NCI-H146 treated with DMSO at 0.1 percent for 48 hours (cell line): Measurements from ENCODE around the gene AATK.
A peak's percentile ranks its signal among the peaks of the same experiment; 100 is the strongest.

Source experiments
- DNase-seq: peaks from one replicate; lab custom pipeline; 2025; ENCODE audit not compliant: unreplicated experiment; lab: John Stamatoyannopoulos, UW

AATK gene

DNA sequence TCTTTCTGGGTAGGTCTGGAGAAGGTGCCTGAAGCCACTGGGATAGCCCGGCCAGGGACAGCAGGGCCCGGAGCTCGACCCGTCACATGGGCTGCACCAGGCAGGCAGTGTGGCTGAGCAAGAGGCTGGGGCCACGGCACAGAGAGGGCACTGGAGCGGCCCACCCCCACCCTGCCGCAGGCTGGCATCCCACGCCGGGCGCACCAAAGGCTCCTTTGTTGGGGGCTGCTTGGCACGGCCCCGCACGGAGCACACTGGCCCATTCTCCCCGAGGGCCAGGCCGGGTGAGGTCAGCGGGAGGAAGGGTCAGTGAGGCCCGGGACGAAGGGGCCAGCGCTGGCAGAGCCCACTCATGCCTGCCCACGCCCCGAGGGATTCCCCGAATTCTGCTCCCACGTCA lies 37.2 kb downstream of the AATK start:
- DNase-seq = no peak

DNA sequence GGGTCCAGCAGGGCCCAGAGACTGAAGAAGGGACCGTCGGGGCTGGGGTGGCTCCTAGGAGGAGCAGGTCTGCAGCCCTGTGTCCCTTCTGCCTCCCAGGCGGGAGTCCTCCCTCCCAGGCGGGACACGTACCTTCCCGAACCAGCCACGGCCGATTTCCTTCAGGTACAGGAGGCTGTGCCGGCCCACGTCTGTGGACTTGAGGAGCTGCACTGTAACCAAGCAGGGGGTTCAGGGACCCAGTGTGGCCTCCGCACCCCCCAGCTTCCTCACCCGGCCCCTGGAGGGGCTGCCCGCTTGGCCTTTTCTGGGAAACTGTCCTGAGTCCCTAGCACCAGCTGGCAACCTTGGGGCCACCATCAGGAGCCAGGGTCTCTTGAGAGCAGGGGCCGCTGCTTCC lies 37.7 kb downstream of the AATK start:
- DNase-seq = no peak

- DNase-seq = no peak
Observed at GRCh38 chr17:81127526-81128177, 38.4 kb downstream of the AATK start.

- DNase-seq = no peak
Observed at GRCh38 chr17:81127133-81127455, 38.9 kb downstream of the AATK start.

DNA sequence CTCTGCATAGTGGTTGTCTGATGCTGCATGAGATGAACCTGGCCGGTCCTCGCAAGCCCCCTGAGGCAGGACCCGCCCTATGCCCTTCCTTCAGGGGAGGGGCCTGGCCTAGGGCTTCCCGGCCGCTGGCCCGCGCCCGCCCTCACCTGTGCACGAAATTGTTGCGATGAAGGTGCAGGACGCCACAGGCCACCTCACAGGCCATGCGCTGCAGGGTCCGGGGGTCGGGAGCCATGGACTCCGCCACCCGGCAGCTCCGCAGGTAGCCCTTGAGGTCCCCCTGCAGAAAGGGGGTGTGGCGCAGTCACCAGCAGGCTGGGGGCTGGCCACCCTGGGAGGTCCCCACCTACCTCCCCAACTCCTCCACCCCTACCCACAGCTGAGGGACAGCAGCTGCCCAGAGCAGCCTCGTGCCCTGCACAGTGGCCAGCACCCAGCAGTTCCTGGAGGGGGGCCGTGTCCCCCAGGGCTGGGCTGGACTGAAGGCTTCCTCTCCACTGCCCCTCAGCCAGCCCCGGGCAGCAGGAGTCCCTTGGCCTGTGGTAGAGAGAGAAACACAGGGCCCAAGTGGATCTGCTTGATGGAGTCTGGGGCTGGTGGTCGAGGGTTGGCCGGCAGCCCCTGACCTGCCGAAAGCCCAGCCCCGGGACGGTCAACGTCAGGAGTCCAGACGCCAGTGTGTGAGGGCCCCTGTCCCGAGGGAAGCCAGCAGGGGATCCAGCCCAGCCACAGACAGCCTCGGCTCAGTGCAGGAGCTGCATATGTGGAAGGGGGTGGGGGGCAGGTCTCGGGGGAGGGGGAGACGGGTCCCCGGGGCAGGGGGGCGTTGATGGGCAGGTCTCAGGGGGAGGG lies 39.5 kb downstream of the AATK start:
- DNase-seq = no peak

DNA sequence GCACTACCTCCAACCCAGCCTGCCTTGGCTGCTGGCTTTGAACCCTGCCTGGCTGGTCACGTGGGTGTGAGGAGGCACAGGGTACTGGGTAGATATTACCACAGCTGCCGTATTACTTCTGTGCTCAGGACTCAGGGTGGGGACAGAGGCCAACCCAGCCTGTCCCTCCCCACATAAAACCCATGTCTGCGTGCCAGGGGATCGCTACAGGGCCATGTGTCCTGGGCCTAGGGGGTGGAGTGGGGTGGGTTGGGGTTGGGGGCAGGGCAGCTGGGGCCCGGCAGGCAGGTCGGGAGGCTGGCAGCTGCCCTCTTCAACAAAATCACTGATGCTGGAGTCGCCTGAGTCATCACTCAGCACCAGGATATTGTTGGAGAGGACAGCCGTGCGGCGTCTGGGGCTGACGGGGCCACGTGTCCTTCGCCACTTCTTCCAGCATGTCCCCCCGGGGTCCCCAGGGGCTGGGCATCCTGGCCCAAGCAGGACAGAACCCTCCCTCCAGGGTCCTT lies 40.4 kb downstream of the AATK start:
- DNase-seq = no peak

DNA sequence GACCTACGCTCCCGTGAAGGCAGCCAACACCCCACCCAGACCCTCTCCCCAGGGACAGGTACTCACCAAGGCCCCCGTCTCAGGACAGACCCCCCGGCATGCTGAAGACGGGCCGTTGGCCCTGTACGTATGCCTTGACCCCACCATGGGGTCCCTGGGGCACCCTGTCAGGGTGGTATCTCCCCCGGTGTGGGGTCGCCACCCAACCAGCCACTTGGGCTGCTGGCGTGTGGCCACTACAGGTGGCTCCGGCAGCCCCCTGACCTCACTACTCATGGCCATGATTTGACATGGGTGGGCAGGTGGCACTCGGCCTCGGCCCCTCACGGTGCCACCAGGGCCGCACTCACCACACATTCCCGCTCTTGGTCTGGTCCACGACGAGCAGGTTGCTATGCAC lies 41.6 kb downstream of the AATK start:
- no peak for DNase-seq

DNA sequence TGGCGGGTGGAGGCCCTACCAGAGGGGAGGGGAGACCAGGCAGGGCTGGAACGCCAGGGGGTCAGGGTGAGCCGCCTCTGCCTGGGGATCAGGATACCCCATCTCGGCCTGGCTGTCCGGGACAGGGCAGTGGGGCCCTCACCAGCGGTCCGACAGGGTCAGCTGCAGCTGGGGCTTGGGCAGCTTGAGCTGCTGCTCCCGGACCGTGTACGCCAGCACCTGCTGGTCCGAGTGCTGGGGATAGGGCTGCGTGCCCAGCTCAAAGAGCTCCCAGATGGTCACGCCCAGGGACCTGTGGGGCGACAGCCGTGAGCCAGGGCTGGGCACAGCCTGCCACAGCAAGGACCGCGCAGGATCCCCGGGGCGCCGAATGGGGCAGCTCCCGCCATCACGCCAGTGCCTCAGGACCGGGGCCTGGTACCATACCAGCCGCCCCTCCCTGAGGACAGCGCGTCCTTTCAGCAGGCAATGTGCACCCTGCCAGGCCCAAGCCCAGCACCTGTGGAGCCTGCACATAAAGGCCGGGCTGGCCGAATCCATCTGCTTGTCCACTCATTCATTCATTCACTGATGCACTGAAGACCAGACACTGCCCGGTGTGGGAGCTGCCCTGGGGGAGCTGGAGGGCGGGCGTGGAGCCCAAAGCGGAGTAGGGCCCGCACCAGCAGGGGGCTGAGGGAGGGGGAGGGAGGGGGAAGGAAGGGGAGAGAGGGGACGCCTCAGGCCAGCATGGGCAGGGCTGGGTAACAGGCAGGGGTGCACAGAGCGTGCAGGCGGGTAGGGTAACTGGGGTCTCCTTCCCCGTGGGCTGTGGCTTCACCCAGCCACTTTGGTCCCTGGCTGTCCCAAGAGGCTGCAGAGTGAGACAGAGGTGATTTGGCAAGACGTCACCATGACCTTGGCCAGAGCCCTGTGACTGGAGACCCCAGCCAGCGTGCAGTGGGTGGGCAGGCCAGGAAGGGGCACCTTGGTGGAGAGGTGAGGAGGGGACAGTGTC lies 42.7 kb downstream of the AATK start:
- DNase-seq = no peak

DNA sequence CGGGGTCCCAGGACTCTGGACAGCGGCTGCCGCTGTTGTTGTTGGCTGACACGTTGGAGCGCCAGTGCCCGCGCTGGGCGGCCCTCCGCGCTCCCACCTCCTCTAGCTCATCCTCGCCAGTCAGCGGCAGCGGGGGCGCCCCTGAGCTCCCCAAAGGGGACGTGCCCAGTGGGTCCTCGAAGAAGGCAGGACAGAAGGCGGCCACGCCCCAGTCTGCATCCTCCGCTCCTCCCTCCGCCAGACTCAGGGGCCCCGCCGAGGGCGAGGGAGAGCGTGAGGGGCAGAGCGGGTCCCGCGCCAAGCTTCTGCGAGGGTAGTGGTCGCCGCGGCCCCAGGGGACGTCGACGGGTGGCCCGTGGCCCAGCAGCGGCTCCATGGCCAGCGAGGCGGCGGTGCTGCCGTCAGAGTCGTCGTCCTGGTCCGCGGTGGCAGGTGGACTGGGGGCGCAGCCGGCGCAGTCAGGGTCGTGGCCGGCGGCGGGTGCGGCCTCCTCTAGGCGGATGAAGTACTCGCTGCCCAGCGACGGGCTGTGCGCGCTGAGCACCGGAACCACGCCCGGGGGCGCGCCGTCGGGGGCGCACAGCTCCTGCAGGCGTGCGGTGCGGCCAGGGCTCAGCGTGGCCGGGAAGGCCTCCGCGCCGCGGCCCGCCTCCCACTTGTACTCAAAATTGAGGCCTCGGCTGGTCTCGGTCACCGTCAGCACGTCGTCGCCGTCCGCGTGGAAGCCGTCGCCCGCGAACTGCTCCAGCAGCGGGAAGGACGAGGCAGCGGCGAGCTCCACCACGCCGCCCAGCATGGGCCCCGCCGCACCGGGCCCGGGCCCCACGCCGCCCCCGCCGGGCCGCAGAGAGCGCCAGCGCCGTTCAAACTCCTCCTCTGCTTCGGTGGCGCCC lies 43.9 kb downstream of the AATK start:
- no peak for DNase-seq

DNA sequence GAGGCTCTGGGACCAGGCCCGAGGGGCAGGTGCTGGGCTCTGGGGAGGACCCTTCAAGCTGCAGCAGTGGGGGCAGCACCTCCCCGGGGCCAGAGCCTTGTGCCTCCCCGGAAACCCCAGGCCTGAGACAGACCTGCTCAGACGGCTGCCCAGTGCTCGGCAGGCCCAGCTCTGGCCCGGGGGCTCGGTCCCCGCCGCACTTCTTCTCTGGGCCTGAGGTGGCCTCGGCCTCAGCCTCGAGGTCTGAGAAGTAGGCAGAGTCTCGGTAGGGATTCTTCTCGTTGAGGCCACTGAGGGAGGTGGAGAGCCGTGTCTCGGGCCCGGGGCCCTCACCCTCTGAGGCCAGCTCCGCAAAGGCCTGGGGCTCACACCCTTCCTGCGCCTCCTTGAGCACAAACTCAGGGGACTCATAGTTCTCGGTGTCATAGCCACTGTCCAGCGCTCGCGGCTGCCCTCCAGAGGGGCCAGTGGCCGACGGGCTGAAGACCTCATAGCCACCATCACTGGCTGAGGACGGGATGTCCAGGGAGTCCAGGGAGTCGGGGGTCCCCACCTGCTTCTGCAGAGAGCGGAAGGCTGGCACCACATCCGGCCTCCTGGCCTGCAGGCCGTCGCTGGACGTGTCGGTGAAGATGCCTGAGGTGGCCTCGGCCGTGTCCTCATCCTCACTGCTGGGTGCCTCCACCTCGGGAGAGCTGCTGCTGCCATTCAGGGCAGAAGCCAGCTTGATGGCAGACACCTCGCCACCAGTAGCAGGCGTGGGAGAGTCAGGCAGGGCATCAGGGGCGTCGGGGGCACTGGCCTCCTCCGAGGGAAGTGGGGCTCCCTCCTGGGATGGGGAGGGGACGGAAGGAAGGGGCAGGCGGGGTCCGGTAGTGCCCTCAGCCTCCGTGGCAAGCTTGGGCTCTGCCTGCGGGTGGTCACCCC lies 45.1 kb downstream of the AATK start:
- DNase-seq = no peak

DNA sequence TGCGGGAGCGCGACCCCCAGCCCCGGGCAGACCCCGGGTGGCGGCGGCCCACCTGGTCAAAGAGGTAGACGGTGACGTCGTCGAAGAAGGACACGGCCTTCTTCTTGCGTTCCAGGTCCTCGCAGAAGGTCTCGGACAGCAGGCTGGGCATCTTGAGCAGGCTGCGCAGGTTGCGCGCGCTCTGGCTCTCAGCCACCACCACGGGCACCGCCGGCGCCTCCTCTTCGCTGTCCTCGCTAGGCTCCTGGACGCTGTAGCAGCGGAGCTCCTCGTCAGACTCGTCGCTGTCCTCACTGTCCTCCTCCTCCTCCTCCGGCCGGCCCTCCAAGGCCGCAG lies 45.9 kb downstream of the AATK start:
- peak; percentile 8 for DNase-seq

DNA sequence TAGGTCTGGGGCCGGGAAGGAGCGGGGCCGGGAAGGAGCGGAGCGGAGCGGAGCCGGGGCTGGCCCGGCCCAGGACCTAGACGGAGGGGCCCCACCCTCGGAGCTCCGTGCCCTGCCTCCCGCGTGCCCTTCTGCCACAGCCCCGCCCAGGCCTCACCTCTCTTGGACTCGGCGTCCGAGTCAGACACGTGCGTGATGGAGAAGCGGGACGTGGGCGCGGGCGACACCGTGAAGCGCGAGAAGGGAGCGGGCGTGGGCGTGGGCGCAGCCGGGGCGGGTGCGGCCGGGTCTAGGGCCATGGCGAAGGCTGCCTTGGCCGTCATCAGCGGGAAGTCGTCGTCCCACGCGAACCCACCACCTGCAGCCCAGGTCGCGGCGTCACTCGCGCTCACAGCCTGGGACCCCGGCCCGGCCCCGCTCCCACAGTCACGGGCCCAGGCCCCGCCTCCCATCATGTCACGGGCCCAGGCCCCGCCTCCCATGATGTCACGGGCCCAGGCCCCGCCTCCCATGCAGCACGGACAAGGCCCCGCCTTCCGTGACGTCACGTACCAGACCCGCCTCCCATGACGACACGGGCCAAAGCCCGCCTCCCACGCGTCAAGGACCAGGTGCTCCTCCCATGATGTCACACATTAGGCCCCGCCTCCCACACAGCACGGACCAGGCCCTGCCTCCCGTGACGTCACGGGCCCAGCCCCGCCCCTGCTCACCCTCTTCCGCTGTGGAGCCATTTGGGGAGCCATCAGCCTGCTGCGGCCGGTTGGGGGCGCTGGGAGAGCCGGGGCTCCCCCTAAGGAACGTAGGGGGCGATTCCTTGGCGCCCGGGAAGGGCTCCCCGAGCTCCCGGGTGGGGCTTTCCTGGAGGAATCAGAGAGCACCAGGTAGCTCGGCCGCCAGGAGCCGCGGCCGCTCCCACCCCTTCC lies 46.5 kb downstream of the AATK start:
- peak; percentile 73 for DNase-seq

- no peak for DNase-seq
Observed at GRCh38 chr17:81118308-81119221, 47.5 kb downstream of the AATK start.

DNA sequence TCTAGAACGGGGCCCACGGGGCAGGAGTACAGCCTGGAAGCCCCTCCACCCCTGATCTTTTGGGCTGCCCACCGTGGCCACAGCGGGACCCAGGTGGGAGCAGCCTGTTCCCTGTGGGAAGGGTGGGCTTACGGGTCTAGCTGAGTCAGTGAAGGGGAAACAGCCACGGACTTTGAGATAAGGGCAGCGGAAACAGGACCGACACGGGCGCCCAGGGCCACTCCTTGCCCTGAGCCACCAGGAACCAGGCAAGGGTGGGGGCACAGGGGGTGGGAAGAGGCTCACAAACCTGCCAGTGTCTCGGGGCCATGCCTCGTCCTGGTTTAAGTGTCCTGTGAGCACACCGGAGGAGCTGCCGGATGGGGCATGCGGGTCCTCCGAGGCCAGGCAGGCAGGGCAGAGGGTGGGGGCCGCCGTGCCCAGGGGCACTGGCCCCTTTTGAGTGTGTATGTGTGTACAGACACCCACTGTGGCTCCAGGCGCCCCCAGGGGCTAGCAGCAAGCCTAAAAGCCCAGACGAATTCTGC lies 48.3 kb downstream of the AATK start:
- DNase-seq = no peak

DNA sequence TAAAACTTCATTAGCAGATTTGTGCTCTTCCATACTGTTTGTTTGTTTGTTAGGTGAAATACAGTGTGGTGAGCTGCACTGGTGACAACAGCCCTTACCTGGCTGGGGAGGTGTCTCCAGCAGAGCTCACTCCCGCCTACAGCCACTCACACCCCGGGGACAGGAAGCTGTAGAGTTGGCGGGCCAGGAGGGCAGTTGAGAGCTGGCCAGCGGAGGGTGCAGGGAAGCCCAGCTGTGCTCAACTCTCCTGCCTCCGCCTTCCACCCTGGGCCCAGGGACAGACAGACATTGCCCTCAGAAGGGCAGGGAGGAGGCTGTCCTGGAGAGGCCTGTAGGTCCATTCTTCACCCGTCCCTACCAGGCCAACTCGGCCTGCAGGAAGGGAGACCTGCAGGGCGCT lies 49.3 kb downstream of the AATK start:
- DNase-seq = no peak

GRCh38 chr17:81115749-81116464 lies 50.1 kb downstream of the AATK start:
- no peak for DNase-seq
